ENCODE measurements around the gene FLII. TPM values are rescaled to one million over a fixed set of nuclear protein-coding genes. Genes with fewer than 3 reads are reported as not detected.
"Not testable (repeated sequence)": the region's sequence is repeated elsewhere in the genome, so short reads cannot be mapped to it uniquely, and the experiment has no call there.

FLII gene
- total RNA-seq (112 TPM), polyA plus RNA-seq (195 TPM)
- long read RNA-seq, donor 1, partial matches to known transcripts = 0 of 1 reads
- long read RNA-seq, donor 1, other reads (novel, unspliced or antisense) = 0 of 1 reads
- long read RNA-seq, donor 2 = 0 reads
- long read RNA-seq, donor 3, full-length matches to known transcripts = 9 of 23 reads
- long read RNA-seq, donor 3, partial matches to known transcripts = 8 of 23 reads
- long read RNA-seq, donor 3, other reads (novel, unspliced or antisense) = 6 of 23 reads
- long read RNA-seq, donor 4, full-length matches to known transcripts = 11 of 48 reads
- long read RNA-seq, donor 4, partial matches to known transcripts = 32 of 48 reads
- long read RNA-seq, donor 4, other reads (novel, unspliced or antisense) = 5 of 48 reads
- long read RNA-seq, donor 5, full-length matches to known transcripts = 12 of 29 reads
- long read RNA-seq, donor 5, partial matches to known transcripts = 17 of 29 reads
- long read RNA-seq, donor 5, other reads (novel, unspliced or antisense) = 0 of 29 reads
- long read RNA-seq, donor 6, full-length matches to known transcripts = 3 of 31 reads
- long read RNA-seq, donor 6, partial matches to known transcripts = 22 of 31 reads
- long read RNA-seq, donor 6, other reads (novel, unspliced or antisense) = 6 of 31 reads
- long read RNA-seq, donor 7, transcript FLII-207 (7 exons, 878 nt) = major isoform, 5 of 7 reads
- long read RNA-seq, donor 7, partial matches to known transcripts = 0 of 7 reads
- long read RNA-seq, donor 7, other reads (novel, unspliced or antisense) = 0 of 7 reads
- long read RNA-seq, donor 8, full-length matches to known transcripts = 2 of 10 reads
- long read RNA-seq, donor 8, partial matches to known transcripts = 8 of 10 reads
- long read RNA-seq, donor 8, other reads (novel, unspliced or antisense) = 0 of 10 reads
- long read RNA-seq, donor 9, full-length matches to known transcripts = 5 of 11 reads
- long read RNA-seq, donor 9, partial matches to known transcripts = 6 of 11 reads
- long read RNA-seq, donor 9, other reads (novel, unspliced or antisense) = 0 of 11 reads
- long read RNA-seq, donor 10, partial matches to known transcripts = 17 of 21 reads
- long read RNA-seq, donor 10, other reads (novel, unspliced or antisense) = 0 of 21 reads

DNA sequence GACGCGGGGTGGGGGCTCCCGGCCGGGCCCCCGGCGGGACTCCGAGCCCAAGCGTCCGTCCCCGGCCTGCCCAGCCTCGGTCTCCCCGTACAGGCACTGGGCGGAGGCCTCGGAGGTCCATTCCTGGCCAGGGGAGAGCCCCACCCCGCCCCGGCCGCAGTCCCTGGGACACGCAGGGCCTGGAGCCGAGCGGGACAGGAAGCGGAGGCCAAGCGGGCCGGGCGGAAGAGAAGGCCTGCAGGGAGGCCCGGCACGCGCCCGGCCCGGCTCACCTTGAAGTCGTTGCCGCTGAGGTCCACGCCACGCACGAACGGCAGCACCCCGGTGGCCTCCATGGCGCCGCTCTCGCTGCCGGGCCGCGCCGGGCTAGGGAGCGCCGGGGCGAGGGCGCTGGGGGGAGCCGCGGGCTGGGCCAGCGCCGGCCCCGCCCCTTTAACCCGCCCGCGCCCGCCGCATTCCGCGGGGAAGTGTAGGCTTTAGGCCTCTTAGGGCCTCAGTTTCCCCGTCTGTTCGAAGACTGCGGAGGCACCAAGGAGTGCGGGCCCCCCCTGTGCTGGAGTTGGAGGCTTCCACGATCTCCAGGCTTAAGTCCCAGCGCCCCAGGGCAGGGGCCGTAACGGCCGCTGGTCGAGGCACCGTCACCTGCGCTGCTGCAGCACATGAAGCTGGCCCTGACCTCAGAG lies at the start of gene FLII:
Gene FLII, minus strand, starts transcription at position 383 of the 683 bp plus-strand sequence. Its CDS starts 48 bp downstream, at position 335.
- 2% methylated on average over 71 of the region's 71 CpGs for WGBS
- Histone ChIP-seq H3K36me3 (ENCODE audit: control insufficient read depth in 2 of 2, insufficient read depth in 2 of 2, low read length in 1 of 2) (peaks cover 32 to 36% of the 10 kb centered on the region in 2 donors), H3K27me3 (ENCODE audit: control insufficient read depth in 2 of 2, insufficient read depth in 1 of 2, low read length in 1 of 2) (no peaks in the 10 kb centered on the region), H3K9me3 (ENCODE audit: control insufficient read depth in 2 of 2, insufficient read depth in 1 of 2, low read length in 1 of 2) (peaks cover 1 to 4% of the 10 kb centered on the region in 2 donors), H3K4me3 (ENCODE audit: low read length in 2 of 2) (peak within 1 kb of the TSS; percentile 78 to 80), H3K4me1 (ENCODE audit: control insufficient read depth in 2 of 2, insufficient read depth in 2 of 2, low read length in 2 of 2) (peaks cover 31 to 39% of the 10 kb centered on the region in 2 donors), H3K27ac (ENCODE audit: low read depth in 1 of 2, low read length in 1 of 2) (peak within 1 kb of the TSS; percentile 66 to 88)
- peak in 7 of 9 donors; percentile 29 to 72 (median 45) for DNase-seq (ENCODE audit: low read depth in 6 of 9, low spot score in 9 of 9)

DNA sequence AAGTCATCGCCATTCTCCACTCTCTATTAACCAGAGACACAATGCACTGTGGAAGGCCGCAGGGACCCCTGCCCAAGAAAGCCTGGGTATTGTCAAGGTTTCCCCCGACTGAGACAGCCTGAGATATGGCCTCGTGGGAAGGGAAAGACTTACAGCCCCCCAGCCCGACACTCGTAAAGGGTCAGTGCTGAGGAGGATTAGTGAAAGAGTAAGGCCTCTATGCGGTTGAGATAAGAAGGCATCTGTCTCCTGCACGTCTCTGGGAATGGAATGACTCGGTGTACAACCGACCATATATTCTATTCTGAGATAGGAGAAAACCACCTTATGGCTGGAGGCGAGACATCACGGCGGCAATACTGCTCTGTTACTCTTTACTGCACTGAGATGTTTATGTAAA lies 44.7 kb upstream of the FLII start:
- H3K36me3 ChIP-seq (ENCODE audit: control insufficient read depth in 2 of 2, insufficient read depth in 2 of 2, low read length in 1 of 2) = peaks cover 69 to 83% of the 10 kb centered on the region in 2 donors
- not testable (repeated sequence) for H3K27me3 ChIP-seq (ENCODE audit: control insufficient read depth in 2 of 2, insufficient read depth in 1 of 2, low read length in 1 of 2); DNase-seq (ENCODE audit: low read depth in 6 of 9, low spot score in 9 of 9); H3K4me3 ChIP-seq (ENCODE audit: low read length in 2 of 2); H3K4me1 ChIP-seq (ENCODE audit: control insufficient read depth in 2 of 2, insufficient read depth in 2 of 2, low read length in 2 of 2); H3K27ac ChIP-seq (ENCODE audit: low read depth in 1 of 2, low read length in 1 of 2); H3K9me3 ChIP-seq (ENCODE audit: control insufficient read depth in 2 of 2, insufficient read depth in 1 of 2, low read length in 1 of 2)
- WGBS = 97% methylated on average over 13 of the region's 13 CpGs

DNA sequence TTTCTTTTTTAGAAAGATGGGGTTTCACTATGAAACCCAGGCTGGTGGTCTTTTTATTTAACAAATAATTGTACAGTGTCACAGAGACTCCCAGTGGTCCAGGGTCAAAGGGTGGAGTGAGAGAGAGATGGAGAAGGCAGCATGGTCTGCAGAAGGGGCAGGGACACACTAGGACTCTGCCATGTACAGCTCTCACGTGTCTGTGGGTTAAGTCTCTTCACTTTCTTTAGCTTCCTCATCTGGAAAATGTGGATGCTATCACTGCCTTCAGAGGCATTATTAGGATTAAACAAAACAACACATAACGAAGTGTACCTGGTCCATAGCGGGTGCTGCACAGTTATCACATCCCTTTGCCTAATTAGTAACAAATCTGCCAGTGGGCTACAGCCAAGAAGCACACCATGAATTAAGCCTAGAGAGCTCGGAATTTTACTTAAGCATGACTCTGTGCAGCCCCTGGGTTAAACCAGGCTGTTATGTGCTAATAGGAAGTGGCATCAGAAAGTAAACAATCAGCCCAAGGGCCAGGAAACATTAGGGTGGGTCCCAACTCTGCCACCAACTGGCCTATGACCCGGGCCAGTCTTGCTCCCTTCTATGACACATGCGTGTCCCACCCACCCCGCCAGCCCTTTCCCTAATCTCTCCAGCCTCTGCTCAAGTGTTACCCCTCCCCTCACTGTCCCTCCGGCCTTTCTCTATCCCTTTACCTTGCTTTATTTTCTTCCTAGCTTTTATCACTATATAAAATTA lies 42.4 kb upstream of the FLII start:
- no peaks in the 10 kb centered on the region for H3K9me3 ChIP-seq (ENCODE audit: control insufficient read depth in 2 of 2, insufficient read depth in 1 of 2, low read length in 1 of 2)
- no peaks in the 10 kb centered on the region for H3K27me3 ChIP-seq (ENCODE audit: control insufficient read depth in 2 of 2, insufficient read depth in 1 of 2, low read length in 1 of 2)
- 96% methylated on average over 8 of the region's 8 CpGs for WGBS
- H3K4me1 ChIP-seq (ENCODE audit: control insufficient read depth in 2 of 2, insufficient read depth in 2 of 2, low read length in 2 of 2) = no peaks in the 10 kb centered on the region
- peaks cover 59 to 70% of the 10 kb centered on the region in 2 donors for H3K36me3 ChIP-seq (ENCODE audit: control insufficient read depth in 2 of 2, insufficient read depth in 2 of 2, low read length in 1 of 2)
- DNase-seq (ENCODE audit: low read depth in 6 of 9, low spot score in 9 of 9) = no peak
- H3K27ac ChIP-seq (ENCODE audit: low read depth in 1 of 2, low read length in 1 of 2) = no peak overlapping the region
- no peak overlapping the region for H3K4me3 ChIP-seq (ENCODE audit: low read length in 2 of 2)

- not testable (repeated sequence) for H3K27me3 ChIP-seq (ENCODE audit: control insufficient read depth in 2 of 2, insufficient read depth in 1 of 2, low read length in 1 of 2); H3K4me3 ChIP-seq (ENCODE audit: low read length in 2 of 2); H3K9me3 ChIP-seq (ENCODE audit: control insufficient read depth in 2 of 2, insufficient read depth in 1 of 2, low read length in 1 of 2); DNase-seq (ENCODE audit: low read depth in 6 of 9, low spot score in 9 of 9); H3K4me1 ChIP-seq (ENCODE audit: control insufficient read depth in 2 of 2, insufficient read depth in 2 of 2, low read length in 2 of 2); H3K27ac ChIP-seq (ENCODE audit: low read depth in 1 of 2, low read length in 1 of 2)
- H3K36me3 ChIP-seq (ENCODE audit: control insufficient read depth in 2 of 2, insufficient read depth in 2 of 2, low read length in 1 of 2) = peaks cover 54 to 61% of the 10 kb centered on the region in 2 donors
- WGBS = 97% methylated on average over 27 of the region's 30 CpGs
Measured at GRCh38 chr17:18298061-18298460, 39.5 kb upstream of the FLII start.

- Histone ChIP-seq H3K9me3 (ENCODE audit: control insufficient read depth in 2 of 2, insufficient read depth in 1 of 2, low read length in 1 of 2) (no peaks in the 10 kb centered on the region), H3K4me3 (ENCODE audit: low read length in 2 of 2) (no peak overlapping the region), H3K36me3 (ENCODE audit: control insufficient read depth in 2 of 2, insufficient read depth in 2 of 2, low read length in 1 of 2) (peaks cover 68 to 72% of the 10 kb centered on the region in 2 donors), H3K27ac (ENCODE audit: low read depth in 1 of 2, low read length in 1 of 2) (no peak overlapping the region), H3K4me1 (ENCODE audit: control insufficient read depth in 2 of 2, insufficient read depth in 2 of 2, low read length in 2 of 2) (no peaks in the 10 kb centered on the region), H3K27me3 (ENCODE audit: control insufficient read depth in 2 of 2, insufficient read depth in 1 of 2, low read length in 1 of 2) (no peaks in the 10 kb centered on the region)
- no peak for DNase-seq (ENCODE audit: low read depth in 6 of 9, low spot score in 9 of 9)
- 97% methylated on average over 15 of the region's 15 CpGs for WGBS
Measured at GRCh38 chr17:18291718-18292540, 33.4 kb upstream of the FLII start.

DNA sequence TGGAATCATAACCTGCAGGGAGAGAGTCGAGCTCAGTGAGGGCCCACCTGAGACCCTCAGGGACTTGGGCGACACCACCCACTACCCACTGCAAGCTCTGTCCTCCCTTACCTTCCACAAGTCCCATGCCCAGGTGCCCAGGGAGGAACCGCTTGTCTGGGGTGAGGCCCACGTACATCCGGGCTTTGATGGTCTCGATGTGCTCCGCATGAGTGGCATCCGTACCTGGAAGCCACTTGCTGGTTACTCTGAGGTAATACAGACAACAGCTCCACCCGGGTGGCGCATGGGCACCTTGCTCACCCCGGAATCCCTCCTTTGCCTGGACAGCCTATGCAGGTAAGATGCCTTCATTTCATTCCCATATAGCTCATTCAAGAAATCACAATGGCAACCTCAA lies 26.8 kb upstream of the FLII start:
- 99% methylated on average over 11 of the region's 11 CpGs for WGBS
- peaks cover 78 to 81% of the 10 kb centered on the region in 2 donors for H3K36me3 ChIP-seq (ENCODE audit: control insufficient read depth in 2 of 2, insufficient read depth in 2 of 2, low read length in 1 of 2)

GRCh38 chr17:18281788-18282187 lies 23.2 kb upstream of the FLII start:
- no peak for DNase-seq (ENCODE audit: low read depth in 6 of 9, low spot score in 9 of 9)
- Histone ChIP-seq H3K4me3 (ENCODE audit: low read length in 2 of 2) (no peak overlapping the region), H3K9me3 (ENCODE audit: control insufficient read depth in 2 of 2, insufficient read depth in 1 of 2, low read length in 1 of 2) (peaks cover 0 to 3% of the 10 kb centered on the region in 2 donors), H3K36me3 (ENCODE audit: control insufficient read depth in 2 of 2, insufficient read depth in 2 of 2, low read length in 1 of 2) (peaks cover 72 to 80% of the 10 kb centered on the region in 2 donors), H3K27ac (ENCODE audit: low read depth in 1 of 2, low read length in 1 of 2) (no peak overlapping the region), H3K27me3 (ENCODE audit: control insufficient read depth in 2 of 2, insufficient read depth in 1 of 2, low read length in 1 of 2) (no peaks in the 10 kb centered on the region), H3K4me1 (ENCODE audit: control insufficient read depth in 2 of 2, insufficient read depth in 2 of 2, low read length in 2 of 2) (no peaks in the 10 kb centered on the region)
- 98% methylated on average over 6 of the region's 6 CpGs for WGBS

More for the DNA sequence above, 26.8 kb upstream of the FLII start:
- Histone ChIP-seq H3K27ac (ENCODE audit: low read depth in 1 of 2, low read length in 1 of 2) (no peak overlapping the region), H3K4me1 (ENCODE audit: control insufficient read depth in 2 of 2, insufficient read depth in 2 of 2, low read length in 2 of 2) (no peaks in the 10 kb centered on the region), H3K27me3 (ENCODE audit: control insufficient read depth in 2 of 2, insufficient read depth in 1 of 2, low read length in 1 of 2) (no peaks in the 10 kb centered on the region), H3K4me3 (ENCODE audit: low read length in 2 of 2) (no peak overlapping the region), H3K9me3 (ENCODE audit: control insufficient read depth in 2 of 2, insufficient read depth in 1 of 2, low read length in 1 of 2) (peaks cover 0 to 2% of the 10 kb centered on the region in 2 donors)
- DNase-seq (ENCODE audit: low read depth in 6 of 9, low spot score in 9 of 9) = no peak

All from thymus (tissue), 14 donors.